H9 (cell line): ENCODE measurements around the gene ATP13A1. TPM values are rescaled to one million over a fixed set of nuclear protein-coding genes. Genes with fewer than 3 reads are reported as not detected.

ENCODE experiments used
- DNase-seq: peaks from one replicate; pipeline ENCODE4 v3.0.0-alpha.2; 2017
- H2AFZ ChIP-seq: one replicate; pipeline ENCODE4 v1.6.1; 2013; ENCODE audit warnings: mild to moderate bottlenecking, low read length, control low read depth, moderate library complexity
- H2AK5ac ChIP-seq: 2 replicates; pipeline ENCODE4 v1.6.1; 2013; ENCODE audit warnings: low read length, control low read depth, mixed read lengths; ENCODE audit not compliant: insufficient read length
- H2BK120ac ChIP-seq: one replicate; pipeline ENCODE4 v1.6.1; 2013; ENCODE audit warnings: low read depth, mild to moderate bottlenecking, low read length, control low read depth, inconsistent platforms; ENCODE audit not compliant: poor library complexity, severe bottlenecking
- H2BK12ac ChIP-seq: 2 replicates; pipeline ENCODE4 v1.6.1; 2013; ENCODE audit warnings: low read length, control low read depth, mixed read lengths, low read depth; ENCODE audit not compliant: insufficient read length
- H2BK15ac ChIP-seq: 2 replicates; pipeline ENCODE4 v1.6.1; 2013; ENCODE audit warnings: low read depth, low read length, control low read depth
- H2BK20ac ChIP-seq: one replicate; pipeline ENCODE4 v1.6.1; 2013; ENCODE audit warnings: low read depth, mild to moderate bottlenecking, low read length, control low read depth, inconsistent platforms; ENCODE audit not compliant: poor library complexity, severe bottlenecking
- H2BK5ac ChIP-seq: 2 replicates; pipeline ENCODE4 v1.6.1; 2013; ENCODE audit warnings: low read length, control low read depth, mixed read lengths; ENCODE audit not compliant: insufficient read length
- H3K14ac ChIP-seq: 2 replicates; pipeline ENCODE4 v1.6.1; 2013; ENCODE audit warnings: low read length, control low read depth; ENCODE audit not compliant: insufficient read depth
- H3K18ac ChIP-seq: 2 replicates; pipeline ENCODE4 v1.6.1; 2013; ENCODE audit warnings: low read depth, mild to moderate bottlenecking, mixed read lengths, low read length, control low read depth; ENCODE audit not compliant: insufficient read length
- H3K23ac ChIP-seq: 2 replicates; pipeline ENCODE4 v1.6.1; 2013; ENCODE audit warnings: low read length, control low read depth, mixed read lengths, low read depth; ENCODE audit not compliant: insufficient read length
- H3K23me2 ChIP-seq: 2 replicates; pipeline ENCODE4 v1.6.1; 2013; ENCODE audit warnings: low read depth, mild to moderate bottlenecking, mixed read lengths, low read length, control low read depth; ENCODE audit not compliant: insufficient read length, poor library complexity, severe bottlenecking
- H3K27ac ChIP-seq: 2 replicates; pipeline ENCODE4 v1.5.1; 2013; ENCODE audit warnings: low read length, control low read depth, mixed read lengths, low read depth; ENCODE audit not compliant: insufficient read length
- H3K27me3 ChIP-seq: 2 replicates; pipeline ENCODE4 v1.6.1; 2013; ENCODE audit warnings: low read length, control low read depth, inconsistent platforms; ENCODE audit not compliant: insufficient read depth
- H3K4ac ChIP-seq: 2 replicates; pipeline ENCODE4 v1.6.1; 2013; ENCODE audit warnings: low read depth, mild to moderate bottlenecking, control low read depth, inconsistent platforms, low read length, moderate library complexity
- H3K4me1 ChIP-seq: 2 replicates; pipeline ENCODE4 v1.6.1; 2013; ENCODE audit warnings: low read length, control low read depth, inconsistent platforms; ENCODE audit not compliant: insufficient read depth
- H3K4me2 ChIP-seq: 2 replicates; pipeline ENCODE4 v1.6.1; 2013; ENCODE audit warnings: low read length, control low read depth, mixed read lengths; ENCODE audit not compliant: insufficient read length, insufficient read depth
- H3K56ac ChIP-seq: 2 replicates; pipeline ENCODE4 v1.6.1; 2013; ENCODE audit warnings: low read depth, mild to moderate bottlenecking, mixed read lengths, low read length, control low read depth; ENCODE audit not compliant: insufficient read length
- H3K79me1 ChIP-seq: 2 replicates; pipeline ENCODE4 v1.6.1; 2013; ENCODE audit warnings: low read depth, mild to moderate bottlenecking, moderate library complexity, low read length, control low read depth, inconsistent platforms; ENCODE audit not compliant: insufficient read depth, poor library complexity, severe bottlenecking
- H3K79me2 ChIP-seq: 2 replicates; pipeline ENCODE4 v1.6.1; 2013; ENCODE audit warnings: low read length, control low read depth, inconsistent platforms; ENCODE audit not compliant: insufficient read depth
- H3K9ac ChIP-seq: 2 replicates; pipeline ENCODE4 v1.6.1; 2013; ENCODE audit warnings: low read length, control low read depth, mixed read lengths; ENCODE audit not compliant: insufficient read length; ENCODE audit errors: extremely low read depth
- H3K9me3 ChIP-seq: one replicate; pipeline ENCODE4 v1.6.1; 2013; ENCODE audit warnings: low read depth, low read length, inconsistent platforms; ENCODE audit not compliant: control insufficient read depth
- H3T11ph ChIP-seq: one replicate; pipeline ENCODE4 v1.6.1; 2013; ENCODE audit warnings: mild to moderate bottlenecking, low read length, control low read depth, inconsistent platforms
- H4K20me1 ChIP-seq: one replicate; pipeline ENCODE4 v1.6.1; 2013; ENCODE audit not compliant: control insufficient read depth, insufficient read length, insufficient read depth
- H4K5ac ChIP-seq: 2 replicates; pipeline ENCODE4 v1.6.1; 2013; ENCODE audit warnings: low read depth, mild to moderate bottlenecking, mixed read lengths, low read length, control low read depth; ENCODE audit not compliant: insufficient read length
- H4K8ac ChIP-seq: replicated peaks from 2 replicates; pipeline ENCODE4 v1.6.1; 2013; ENCODE audit warnings: low read length, control low read depth, mixed read lengths, low read depth; ENCODE audit not compliant: insufficient read length
- H4K91ac ChIP-seq: 2 replicates; pipeline ENCODE4 v1.6.1; 2013; ENCODE audit warnings: low read depth, mild to moderate bottlenecking, moderate library complexity, mixed read lengths, low read length, control low read depth; ENCODE audit not compliant: insufficient read length
- H3K27ac Mint-ChIP-seq, 3 experiments: 2 replicates in 2 of 3; 3 replicates in 1 of 3; pipeline ENCODE4 v1.8.0; 2020 to 2021; ENCODE audit warnings: mixed read lengths in 3 of 3, mild to moderate bottlenecking in 1 of 3, moderate library complexity in 1 of 3
- H3K27me3 Mint-ChIP-seq: 2 replicates; pipeline ENCODE4 v1.8.0; 2021; ENCODE audit warnings: low read depth, mild to moderate bottlenecking, moderate library complexity, mixed read lengths
- H3K36me3 Mint-ChIP-seq, 3 experiments: 2 replicates in 2 of 3; 3 replicates in 1 of 3; pipeline ENCODE4 v1.8.0; 2020 to 2021; ENCODE audit warnings: low read depth in 3 of 3, mixed read lengths in 3 of 3; ENCODE audit not compliant: insufficient read depth in 1 of 3
- H3K4me1 Mint-ChIP-seq, 2 experiments: 2 replicates each; pipeline ENCODE4 v1.8.0; 2020; ENCODE audit warnings: mixed read lengths in 2 of 2
- H3K4me3 Mint-ChIP-seq, 2 experiments: 2 replicates in 1 of 2; 3 replicates in 1 of 2; pipeline ENCODE4 v1.8.0; 2020 to 2021; ENCODE audit warnings: mild to moderate bottlenecking in 2 of 2, mixed read lengths in 2 of 2, moderate library complexity in 1 of 2
- H3K9me3 Mint-ChIP-seq, 2 experiments: 2 replicates in 1 of 2; 3 replicates in 1 of 2; pipeline ENCODE4 v1.8.0; 2020; ENCODE audit warnings: mild to moderate bottlenecking in 2 of 2, mixed read lengths in 2 of 2, moderate library complexity in 1 of 2
- WGBS: extraction: QIAGEN DNeasy Blood & Tissue Kit; methylation state at CpG from one replicate; pipeline ENCODE4 v1.1.7; 2013; ENCODE audit warnings: missing lambda C conversion rate, low lambda C conversion rate, mixed read lengths; ENCODE audit not compliant: insufficient read length; ENCODE audit errors: extremely low coverage; 5-methylcytosine and 5-hydroxymethylcytosine counted together
- total RNA-seq: library from RNA; stranded (reverse); gene quantifications from 2 replicates; pipeline ENCODE4 v1.2.1, GENCODE V29; 2021
- TF ChIP-seq, protein P1 (sequence below): fragments of 200-600 bp; sonication (generic); conservative IDR thresholded peaks from 3 replicates; pipeline ENCODE4 v1.8.0; 2021; ENCODE audit warnings: antibody characterized with exemption, mild to moderate bottlenecking

ATP13A1 gene
- total RNA-seq, 1 experiment from 2014 or later, result 67.8 TPM

DNA sequence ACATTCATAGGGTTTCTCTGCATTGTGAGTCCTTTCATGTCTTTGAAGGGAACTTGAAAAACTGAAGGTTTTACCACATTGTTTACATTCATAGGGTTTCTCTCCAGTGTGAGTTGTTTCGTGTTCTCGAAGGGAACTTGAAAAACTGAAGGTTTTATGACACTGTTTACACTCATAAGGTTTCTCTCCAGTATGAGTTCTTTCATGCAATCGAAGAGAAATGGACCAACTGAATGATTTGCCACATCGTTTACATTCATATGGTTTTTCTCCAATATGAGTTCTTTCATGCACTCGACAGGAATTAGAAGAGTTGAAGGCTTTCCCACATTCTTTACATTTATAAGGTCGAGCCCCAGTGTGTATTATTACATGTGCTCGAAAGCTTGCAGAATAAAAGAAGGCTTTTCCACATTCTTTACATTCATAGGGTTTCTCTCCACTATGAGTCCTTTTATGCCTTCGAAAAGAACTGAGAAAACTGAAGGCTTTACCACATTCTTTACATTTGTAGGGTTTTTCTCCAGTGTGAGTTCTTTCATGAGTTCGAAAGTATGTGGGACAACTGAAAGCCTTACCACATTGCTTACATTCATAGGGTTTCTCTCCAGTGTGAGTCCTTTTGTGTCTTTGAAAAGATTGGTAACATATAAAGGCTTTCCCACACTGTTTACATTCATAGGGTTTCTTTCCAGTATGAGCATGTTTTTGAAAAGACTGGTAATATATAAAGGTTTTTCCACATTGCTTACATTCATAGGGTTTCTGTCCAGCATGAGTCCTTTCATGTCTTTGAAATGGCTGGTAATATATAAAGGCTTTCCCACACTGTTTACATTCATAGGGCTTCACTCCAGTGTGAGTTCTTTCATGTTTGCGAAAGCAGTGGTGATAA, 48.7 kb upstream of the ATP13A1 start:
- Histone ChIP-seq H2AK5ac (no peak overlapping the region), H2BK12ac (no peak overlapping the region), H3K14ac (no peak overlapping the region), H3K18ac (no peak overlapping the region), H3K23me2 (no peaks in the 10 kb centered on the region), H2BK20ac (no peak overlapping the region), H4K8ac (no peak overlapping the region), H3K27me3 (no peaks in the 10 kb centered on the region), H3K79me2 (0 out of 2 replicates have a peak, but pooled peaks cover 1% of the 10 kb centered on the region), H2BK120ac (no peak overlapping the region), H4K20me1 (no peaks in the 10 kb centered on the region), H3K4me1 (no peaks in the 10 kb centered on the region), H4K5ac (no peak overlapping the region), H3K23ac (no peak overlapping the region), H3T11ph (no peak overlapping the region), H3K79me1 (peaks cover 4% of the 10 kb centered on the region), H4K91ac (no peak overlapping the region), H3K9ac (no peak overlapping the region), H2BK15ac (no peak overlapping the region), H2BK5ac (no peak overlapping the region), H3K4me2 (no peak overlapping the region), H2AFZ (no peak overlapping the region), H3K56ac (no peak overlapping the region), H3K27ac (no peak overlapping the region), H3K9me3 (peaks cover 97% of the 10 kb centered on the region), H3K4ac (no peak overlapping the region)
- WGBS, result no CpG with 5 or more reads among the region's 10 CpGs
- no peak overlapping the region for H3K4me3 Mint-ChIP-seq
- TF ChIP-seq, protein P1, sequence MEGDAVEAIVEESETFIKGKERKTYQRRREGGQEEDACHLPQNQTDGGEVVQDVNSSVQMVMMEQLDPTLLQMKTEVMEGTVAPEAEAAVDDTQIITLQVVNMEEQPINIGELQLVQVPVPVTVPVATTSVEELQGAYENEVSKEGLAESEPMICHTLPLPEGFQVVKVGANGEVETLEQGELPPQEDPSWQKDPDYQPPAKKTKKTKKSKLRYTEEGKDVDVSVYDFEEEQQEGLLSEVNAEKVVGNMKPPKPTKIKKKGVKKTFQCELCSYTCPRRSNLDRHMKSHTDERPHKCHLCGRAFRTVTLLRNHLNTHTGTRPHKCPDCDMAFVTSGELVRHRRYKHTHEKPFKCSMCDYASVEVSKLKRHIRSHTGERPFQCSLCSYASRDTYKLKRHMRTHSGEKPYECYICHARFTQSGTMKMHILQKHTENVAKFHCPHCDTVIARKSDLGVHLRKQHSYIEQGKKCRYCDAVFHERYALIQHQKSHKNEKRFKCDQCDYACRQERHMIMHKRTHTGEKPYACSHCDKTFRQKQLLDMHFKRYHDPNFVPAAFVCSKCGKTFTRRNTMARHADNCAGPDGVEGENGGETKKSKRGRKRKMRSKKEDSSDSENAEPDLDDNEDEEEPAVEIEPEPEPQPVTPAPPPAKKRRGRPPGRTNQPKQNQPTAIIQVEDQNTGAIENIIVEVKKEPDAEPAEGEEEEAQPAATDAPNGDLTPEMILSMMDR, result no peak
- H3K27ac Mint-ChIP-seq, result no peak overlapping the region
- DNase-seq, result no peak
- H3K9me3 Mint-ChIP-seq, result peaks cover 90 to 100% of the 10 kb centered on the region in 2 experiments
- no peaks in the 10 kb centered on the region for H3K4me1 Mint-ChIP-seq
- peaks cover 88 to 94% (median 94%) of the 10 kb centered on the region in 3 experiments for H3K36me3 Mint-ChIP-seq
- H3K27me3 Mint-ChIP-seq, result peaks cover under 1% of the 10 kb centered on the region
